Measurements from ENCODE around the gene LHCGR. TPM values are rescaled to one million over a fixed set of nuclear protein-coding genes. Genes with fewer than 3 reads are reported as not detected.

Gene LHCGR
- total RNA-seq, 1 experiment from 2014 or later: not detected

DNA sequence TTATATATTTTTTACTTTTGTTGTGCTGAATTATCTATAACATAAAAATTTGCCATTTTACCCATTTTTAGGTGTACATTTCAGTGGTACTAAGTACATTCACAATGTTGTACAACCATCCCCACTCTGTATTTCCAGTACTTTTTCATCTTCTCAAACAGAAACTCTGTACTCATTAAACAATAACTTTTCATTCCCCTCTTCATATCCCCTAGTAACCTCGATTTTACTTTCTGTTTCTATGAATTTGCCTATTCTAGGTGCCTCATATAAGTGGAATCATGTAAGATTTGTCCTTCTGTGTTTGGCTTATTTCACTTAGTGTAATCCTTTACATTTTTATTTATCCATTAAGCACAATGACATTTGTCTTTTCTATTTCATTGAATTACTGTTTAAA, 86.5 kb downstream of the LHCGR start:
- Histone ChIP-seq H3K4me3 (ENCODE audit: low read depth in 2 of 2, low read length in 2 of 2) (no peak overlapping the region), H3K27me3 (ENCODE audit: control insufficient read depth, insufficient read depth, low read length) (no peaks in the 10 kb centered on the region), H3K36me3 (ENCODE audit: control insufficient read depth, insufficient read depth, low read length) (no peaks in the 10 kb centered on the region), H3K27ac (ENCODE audit: low read length) (no peak overlapping the region), H3K9me3 (ENCODE audit: control insufficient read depth, insufficient read depth, low read depth, low read length) (no peaks in the 10 kb centered on the region), H3K4me1 (ENCODE audit: control insufficient read depth, insufficient read depth, low read length) (no peaks in the 10 kb centered on the region)
- CTCF ChIA-PET: no interaction called here
- in situ Hi-C loops (cut with HindIII; ENCODE audit: low pct_unique_long_range_greater_than_20kb, low sequenced_read_pairs) (no loop called here), intact Hi-C loops (cut with micrococcal nuclease; ENCODE audit: unreplicated experiment) (no loop called here)
- TF ChIP-seq, protein P1, sequence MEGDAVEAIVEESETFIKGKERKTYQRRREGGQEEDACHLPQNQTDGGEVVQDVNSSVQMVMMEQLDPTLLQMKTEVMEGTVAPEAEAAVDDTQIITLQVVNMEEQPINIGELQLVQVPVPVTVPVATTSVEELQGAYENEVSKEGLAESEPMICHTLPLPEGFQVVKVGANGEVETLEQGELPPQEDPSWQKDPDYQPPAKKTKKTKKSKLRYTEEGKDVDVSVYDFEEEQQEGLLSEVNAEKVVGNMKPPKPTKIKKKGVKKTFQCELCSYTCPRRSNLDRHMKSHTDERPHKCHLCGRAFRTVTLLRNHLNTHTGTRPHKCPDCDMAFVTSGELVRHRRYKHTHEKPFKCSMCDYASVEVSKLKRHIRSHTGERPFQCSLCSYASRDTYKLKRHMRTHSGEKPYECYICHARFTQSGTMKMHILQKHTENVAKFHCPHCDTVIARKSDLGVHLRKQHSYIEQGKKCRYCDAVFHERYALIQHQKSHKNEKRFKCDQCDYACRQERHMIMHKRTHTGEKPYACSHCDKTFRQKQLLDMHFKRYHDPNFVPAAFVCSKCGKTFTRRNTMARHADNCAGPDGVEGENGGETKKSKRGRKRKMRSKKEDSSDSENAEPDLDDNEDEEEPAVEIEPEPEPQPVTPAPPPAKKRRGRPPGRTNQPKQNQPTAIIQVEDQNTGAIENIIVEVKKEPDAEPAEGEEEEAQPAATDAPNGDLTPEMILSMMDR (IDR thresholded peaks at IDR 0.05): no peak
- TF ChIP-seq TCF7L2 (IDR thresholded peaks at IDR 0.05; ENCODE audit: low read depth, low read length): no peak
- TF ChIP-seq, protein P2, sequence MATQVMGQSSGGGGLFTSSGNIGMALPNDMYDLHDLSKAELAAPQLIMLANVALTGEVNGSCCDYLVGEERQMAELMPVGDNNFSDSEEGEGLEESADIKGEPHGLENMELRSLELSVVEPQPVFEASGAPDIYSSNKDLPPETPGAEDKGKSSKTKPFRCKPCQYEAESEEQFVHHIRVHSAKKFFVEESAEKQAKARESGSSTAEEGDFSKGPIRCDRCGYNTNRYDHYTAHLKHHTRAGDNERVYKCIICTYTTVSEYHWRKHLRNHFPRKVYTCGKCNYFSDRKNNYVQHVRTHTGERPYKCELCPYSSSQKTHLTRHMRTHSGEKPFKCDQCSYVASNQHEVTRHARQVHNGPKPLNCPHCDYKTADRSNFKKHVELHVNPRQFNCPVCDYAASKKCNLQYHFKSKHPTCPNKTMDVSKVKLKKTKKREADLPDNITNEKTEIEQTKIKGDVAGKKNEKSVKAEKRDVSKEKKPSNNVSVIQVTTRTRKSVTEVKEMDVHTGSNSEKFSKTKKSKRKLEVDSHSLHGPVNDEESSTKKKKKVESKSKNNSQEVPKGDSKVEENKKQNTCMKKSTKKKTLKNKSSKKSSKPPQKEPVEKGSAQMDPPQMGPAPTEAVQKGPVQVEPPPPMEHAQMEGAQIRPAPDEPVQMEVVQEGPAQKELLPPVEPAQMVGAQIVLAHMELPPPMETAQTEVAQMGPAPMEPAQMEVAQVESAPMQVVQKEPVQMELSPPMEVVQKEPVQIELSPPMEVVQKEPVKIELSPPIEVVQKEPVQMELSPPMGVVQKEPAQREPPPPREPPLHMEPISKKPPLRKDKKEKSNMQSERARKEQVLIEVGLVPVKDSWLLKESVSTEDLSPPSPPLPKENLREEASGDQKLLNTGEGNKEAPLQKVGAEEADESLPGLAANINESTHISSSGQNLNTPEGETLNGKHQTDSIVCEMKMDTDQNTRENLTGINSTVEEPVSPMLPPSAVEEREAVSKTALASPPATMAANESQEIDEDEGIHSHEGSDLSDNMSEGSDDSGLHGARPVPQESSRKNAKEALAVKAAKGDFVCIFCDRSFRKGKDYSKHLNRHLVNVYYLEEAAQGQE (IDR thresholded peaks at IDR 0.05; ENCODE audit: insufficient read depth in 1 of 2, low read depth in 2 of 2, low read length in 1 of 2): no peak
- TF ChIP-seq SIN3A (IDR thresholded peaks at IDR 0.05; ENCODE audit: borderline replicate concordance, insufficient read depth, low read depth, low read length): no peak
- no peak for TF ChIP-seq POLR2AphosphoS5 (IDR thresholded peaks at IDR 0.05; ENCODE audit: low read depth, low read length)
- ATAC-seq (no peak), DNase-seq (ENCODE audit: low read depth, low spot score) (no peak)
- POLR2A ChIA-PET: no interaction called here
- BruUV-seq (replicated peaks): no TSS peak

DNA sequence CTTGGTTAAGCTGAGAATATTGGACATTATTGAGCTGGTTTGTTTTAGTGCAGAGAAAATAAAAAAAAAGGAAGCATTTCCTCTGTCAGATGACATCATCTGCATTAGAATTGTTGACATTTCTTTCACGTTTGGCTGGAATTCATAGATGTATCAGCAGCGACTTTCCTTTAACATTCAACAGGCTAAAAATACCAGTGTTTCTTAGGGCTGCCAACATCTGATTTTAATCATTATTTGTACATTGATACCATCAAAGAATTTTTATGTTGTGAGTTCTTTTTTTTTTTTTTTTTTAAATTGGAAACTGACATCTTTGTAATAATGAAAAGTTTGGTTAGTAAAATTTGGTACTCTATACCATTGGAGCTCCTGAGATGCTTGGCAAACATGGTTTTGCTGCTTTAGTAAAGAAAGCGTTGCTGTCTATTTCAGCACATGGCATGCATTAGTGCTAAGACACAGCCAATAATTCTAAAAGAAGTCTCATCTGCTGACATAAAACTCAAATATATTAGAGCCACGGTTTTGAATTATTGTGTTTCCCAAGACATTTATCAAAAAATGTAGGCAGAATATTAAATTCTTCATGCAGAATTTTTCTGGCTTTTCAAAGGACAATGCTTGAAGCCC, 104.2 kb downstream of the LHCGR start:
- H3K36me3 ChIP-seq (ENCODE audit: control insufficient read depth, insufficient read depth, low read length): no peaks in the 10 kb centered on the region
- H3K4me1 ChIP-seq (ENCODE audit: control insufficient read depth, insufficient read depth, low read length): no peaks in the 10 kb centered on the region
- CTCF ChIA-PET: no interaction called here
- POLR2A ChIA-PET: no interaction called here
- H3K9me3 ChIP-seq (ENCODE audit: control insufficient read depth, insufficient read depth, low read depth, low read length): no peaks in the 10 kb centered on the region
- BruUV-seq (replicated peaks): no TSS peak
- TF ChIP-seq TCF7L2 (IDR thresholded peaks at IDR 0.05; ENCODE audit: low read depth, low read length) (no peak), POLR2AphosphoS5 (IDR thresholded peaks at IDR 0.05; ENCODE audit: low read depth, low read length) (no peak), SIN3A (IDR thresholded peaks at IDR 0.05; ENCODE audit: borderline replicate concordance, insufficient read depth, low read depth, low read length) (no peak)
- TF ChIP-seq, protein P1 (IDR thresholded peaks at IDR 0.05): no peak
- TF ChIP-seq, protein P2 (IDR thresholded peaks at IDR 0.05; ENCODE audit: insufficient read depth in 1 of 2, low read depth in 2 of 2, low read length in 1 of 2): no peak
- no peak for DNase-seq (ENCODE audit: low read depth, low spot score)
- no peak overlapping the region for H3K27ac ChIP-seq (ENCODE audit: low read length)
- no peak for ATAC-seq
- intact Hi-C loops (cut with micrococcal nuclease; ENCODE audit: unreplicated experiment) (no loop called here), in situ Hi-C loops (cut with HindIII; ENCODE audit: low pct_unique_long_range_greater_than_20kb, low sequenced_read_pairs) (no loop called here)
- H3K4me3 ChIP-seq (ENCODE audit: low read depth in 2 of 2, low read length in 2 of 2): no peak overlapping the region
- H3K27me3 ChIP-seq (ENCODE audit: control insufficient read depth, insufficient read depth, low read length): no peaks in the 10 kb centered on the region
